Measurements from ENCODE around the gene DNAL4. TPM values are rescaled to one million over a fixed set of nuclear protein-coding genes. Genes with fewer than 3 reads are reported as not detected.

Gene DNAL4
- total and polyA plus RNA-seq, 10 of the 15 experiments (the other 5 are each of a cell fraction or from before 2014, with no cell fraction given) = 0.35 to 8.5 (median 6.3) TPM; not detected in 1

DNA sequence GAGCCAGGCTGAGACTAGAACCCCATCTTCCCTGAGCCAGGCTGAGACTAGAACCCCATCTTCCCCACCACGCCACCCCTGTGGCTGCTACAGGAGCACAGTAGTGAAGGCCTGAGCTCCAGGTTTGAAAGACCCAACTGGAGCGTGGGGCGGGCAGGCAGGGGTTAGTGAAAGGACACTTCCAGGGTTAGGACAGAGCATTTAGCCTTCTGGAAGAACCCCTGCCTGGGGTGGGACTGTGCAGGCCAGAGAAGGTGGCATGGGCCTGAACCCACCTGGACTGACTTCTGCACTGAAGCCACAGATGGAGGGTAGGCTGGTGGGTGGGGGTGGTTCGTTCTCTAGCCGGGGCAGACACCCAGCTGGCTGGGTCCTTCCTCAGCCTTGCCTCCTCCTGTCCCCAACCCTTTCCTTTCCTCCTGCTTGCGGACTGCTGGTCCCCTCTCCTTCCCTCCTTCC, 62.2 kb downstream of the DNAL4 start:
- no peaks in the 10 kb centered on the region for H3K79me2 ChIP-seq (ENCODE audit: control insufficient read depth, insufficient read depth, low read length)
- intact Hi-C loops (cut with micrococcal nuclease; ENCODE audit: unreplicated experiment) = no loop called here
- ChIA-PET SMC1A (ENCODE audit: uncharacterized antibody, unreplicated experiment) (no interaction called here), CTCF (interaction anchor here (2.7 to 2.8 kb wide), 2 partner anchors 24 to 38 kb away, joined by 6 to 9 read pairs; no protein-coding TSS in a partner anchor), RAD21 (ENCODE audit: unreplicated experiment) (interaction anchor here (0.7 kb wide), 1 partner anchor 37 kb away, joined by 3 read pairs; no protein-coding TSS in a partner anchor), POLR2A (no interaction called here)
- no TSS peak for BruUV-seq (replicated peaks)
- WGBS (ENCODE audit: insufficient coverage, insufficient replicate concordance, low lambda C conversion rate, missing lambda C conversion rate) = 96% methylated on average over 6 of the region's 6 CpGs
- H2AFZ ChIP-seq (ENCODE audit: control insufficient read depth, low read depth, low read length) = no peak overlapping the region
- no peak overlapping the region for H3K27ac ChIP-seq (ENCODE audit: control insufficient read depth, insufficient read depth)
- FAIRE-seq = no peak
- H3K9me3 ChIP-seq (replicated peaks; ENCODE audit: control insufficient read depth, insufficient read depth, low read length) = no peaks in the 10 kb centered on the region
- DNase-seq (ENCODE audit: low read depth, low spot score) = no peak
- ATAC-seq = no peak
- no peaks in the 10 kb centered on the region for H3K27me3 ChIP-seq (replicated peaks in 1 of 2; ENCODE audit: control insufficient read depth in 2 of 2, insufficient read depth in 2 of 2, low read length in 1 of 2)
- H3K9ac ChIP-seq (ENCODE audit: control insufficient read depth, insufficient read depth, low read length) = no peak overlapping the region
- H3K4me2 ChIP-seq (ENCODE audit: control insufficient read depth, insufficient read depth) = no peak overlapping the region
- H3K4me1 ChIP-seq (ENCODE audit: control insufficient read depth, insufficient read depth, low read length) = no peaks in the 10 kb centered on the region
- peaks cover 2% of the 10 kb centered on the region; the same call in 1 of the 2 replicates for H4K20me1 ChIP-seq (ENCODE audit: control insufficient read depth, insufficient read depth)
- H3K4me3 ChIP-seq = no peak overlapping the region
- in situ Hi-C loops (cut with MboI) = no loop called here
- H3K36me3 ChIP-seq (ENCODE audit: control insufficient read depth in 2 of 2, insufficient read depth in 2 of 2, low read length in 1 of 2) = peaks cover 24 to 64% of the 10 kb centered on the region in 2 experiments
- no peak for TF ChIP-seq JUND (IDR thresholded peaks at IDR 0.05; ENCODE audit: low read depth, low read length)
- TF ChIP-seq CHD1 (IDR thresholded peaks at IDR 0.05; ENCODE audit: low read depth, low read length) = no peak
- TF ChIP-seq, protein P1, sequence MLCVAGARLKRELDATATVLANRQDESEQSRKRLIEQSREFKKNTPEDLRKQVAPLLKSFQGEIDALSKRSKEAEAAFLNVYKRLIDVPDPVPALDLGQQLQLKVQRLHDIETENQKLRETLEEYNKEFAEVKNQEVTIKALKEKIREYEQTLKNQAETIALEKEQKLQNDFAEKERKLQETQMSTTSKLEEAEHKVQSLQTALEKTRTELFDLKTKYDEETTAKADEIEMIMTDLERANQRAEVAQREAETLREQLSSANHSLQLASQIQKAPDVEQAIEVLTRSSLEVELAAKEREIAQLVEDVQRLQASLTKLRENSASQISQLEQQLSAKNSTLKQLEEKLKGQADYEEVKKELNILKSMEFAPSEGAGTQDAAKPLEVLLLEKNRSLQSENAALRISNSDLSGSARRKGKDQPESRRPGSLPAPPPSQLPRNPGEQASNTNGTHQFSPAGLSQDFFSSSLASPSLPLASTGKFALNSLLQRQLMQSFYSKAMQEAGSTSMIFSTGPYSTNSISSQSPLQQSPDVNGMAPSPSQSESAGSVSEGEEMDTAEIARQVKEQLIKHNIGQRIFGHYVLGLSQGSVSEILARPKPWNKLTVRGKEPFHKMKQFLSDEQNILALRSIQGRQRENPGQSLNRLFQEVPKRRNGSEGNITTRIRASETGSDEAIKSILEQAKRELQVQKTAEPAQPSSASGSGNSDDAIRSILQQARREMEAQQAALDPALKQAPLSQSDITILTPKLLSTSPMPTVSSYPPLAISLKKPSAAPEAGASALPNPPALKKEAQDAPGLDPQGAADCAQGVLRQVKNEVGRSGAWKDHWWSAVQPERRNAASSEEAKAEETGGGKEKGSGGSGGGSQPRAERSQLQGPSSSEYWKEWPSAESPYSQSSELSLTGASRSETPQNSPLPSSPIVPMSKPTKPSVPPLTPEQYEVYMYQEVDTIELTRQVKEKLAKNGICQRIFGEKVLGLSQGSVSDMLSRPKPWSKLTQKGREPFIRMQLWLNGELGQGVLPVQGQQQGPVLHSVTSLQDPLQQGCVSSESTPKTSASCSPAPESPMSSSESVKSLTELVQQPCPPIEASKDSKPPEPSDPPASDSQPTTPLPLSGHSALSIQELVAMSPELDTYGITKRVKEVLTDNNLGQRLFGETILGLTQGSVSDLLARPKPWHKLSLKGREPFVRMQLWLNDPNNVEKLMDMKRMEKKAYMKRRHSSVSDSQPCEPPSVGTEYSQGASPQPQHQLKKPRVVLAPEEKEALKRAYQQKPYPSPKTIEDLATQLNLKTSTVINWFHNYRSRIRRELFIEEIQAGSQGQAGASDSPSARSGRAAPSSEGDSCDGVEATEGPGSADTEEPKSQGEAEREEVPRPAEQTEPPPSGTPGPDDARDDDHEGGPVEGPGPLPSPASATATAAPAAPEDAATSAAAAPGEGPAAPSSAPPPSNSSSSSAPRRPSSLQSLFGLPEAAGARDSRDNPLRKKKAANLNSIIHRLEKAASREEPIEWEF (IDR thresholded peaks at IDR 0.05; ENCODE audit: insufficient replicate concordance, low read depth, low read length) = no peak
- TF ChIP-seq, protein P2, sequence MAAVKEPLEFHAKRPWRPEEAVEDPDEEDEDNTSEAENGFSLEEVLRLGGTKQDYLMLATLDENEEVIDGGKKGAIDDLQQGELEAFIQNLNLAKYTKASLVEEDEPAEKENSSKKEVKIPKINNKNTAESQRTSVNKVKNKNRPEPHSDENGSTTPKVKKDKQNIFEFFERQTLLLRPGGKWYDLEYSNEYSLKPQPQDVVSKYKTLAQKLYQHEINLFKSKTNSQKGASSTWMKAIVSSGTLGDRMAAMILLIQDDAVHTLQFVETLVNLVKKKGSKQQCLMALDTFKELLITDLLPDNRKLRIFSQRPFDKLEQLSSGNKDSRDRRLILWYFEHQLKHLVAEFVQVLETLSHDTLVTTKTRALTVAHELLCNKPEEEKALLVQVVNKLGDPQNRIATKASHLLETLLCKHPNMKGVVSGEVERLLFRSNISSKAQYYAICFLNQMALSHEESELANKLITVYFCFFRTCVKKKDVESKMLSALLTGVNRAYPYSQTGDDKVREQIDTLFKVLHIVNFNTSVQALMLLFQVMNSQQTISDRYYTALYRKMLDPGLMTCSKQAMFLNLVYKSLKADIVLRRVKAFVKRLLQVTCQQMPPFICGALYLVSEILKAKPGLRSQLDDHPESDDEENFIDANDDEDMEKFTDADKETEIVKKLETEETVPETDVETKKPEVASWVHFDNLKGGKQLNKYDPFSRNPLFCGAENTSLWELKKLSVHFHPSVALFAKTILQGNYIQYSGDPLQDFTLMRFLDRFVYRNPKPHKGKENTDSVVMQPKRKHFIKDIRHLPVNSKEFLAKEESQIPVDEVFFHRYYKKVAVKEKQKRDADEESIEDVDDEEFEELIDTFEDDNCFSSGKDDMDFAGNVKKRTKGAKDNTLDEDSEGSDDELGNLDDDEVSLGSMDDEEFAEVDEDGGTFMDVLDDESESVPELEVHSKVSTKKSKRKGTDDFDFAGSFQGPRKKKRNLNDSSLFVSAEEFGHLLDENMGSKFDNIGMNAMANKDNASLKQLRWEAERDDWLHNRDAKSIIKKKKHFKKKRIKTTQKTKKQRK (IDR thresholded peaks at IDR 0.05; ENCODE audit: low read depth, low read length) = no peak
- no peak for TF ChIP-seq CHD2 (IDR thresholded peaks at IDR 0.05; ENCODE audit: borderline replicate concordance, low read depth, low read length)
- no peak for TF ChIP-seq MTA2 (IDR thresholded peaks at IDR 0.05; ENCODE audit: low read depth)
- no peak for TF ChIP-seq RELA (IDR thresholded peaks at IDR 0.05; ENCODE audit: borderline replicate concordance, partially characterized antibody)
- no peak for TF ChIP-seq ATF7 (IDR thresholded peaks at IDR 0.05; ENCODE audit: low read depth)
- TF ChIP-seq, protein P3, sequence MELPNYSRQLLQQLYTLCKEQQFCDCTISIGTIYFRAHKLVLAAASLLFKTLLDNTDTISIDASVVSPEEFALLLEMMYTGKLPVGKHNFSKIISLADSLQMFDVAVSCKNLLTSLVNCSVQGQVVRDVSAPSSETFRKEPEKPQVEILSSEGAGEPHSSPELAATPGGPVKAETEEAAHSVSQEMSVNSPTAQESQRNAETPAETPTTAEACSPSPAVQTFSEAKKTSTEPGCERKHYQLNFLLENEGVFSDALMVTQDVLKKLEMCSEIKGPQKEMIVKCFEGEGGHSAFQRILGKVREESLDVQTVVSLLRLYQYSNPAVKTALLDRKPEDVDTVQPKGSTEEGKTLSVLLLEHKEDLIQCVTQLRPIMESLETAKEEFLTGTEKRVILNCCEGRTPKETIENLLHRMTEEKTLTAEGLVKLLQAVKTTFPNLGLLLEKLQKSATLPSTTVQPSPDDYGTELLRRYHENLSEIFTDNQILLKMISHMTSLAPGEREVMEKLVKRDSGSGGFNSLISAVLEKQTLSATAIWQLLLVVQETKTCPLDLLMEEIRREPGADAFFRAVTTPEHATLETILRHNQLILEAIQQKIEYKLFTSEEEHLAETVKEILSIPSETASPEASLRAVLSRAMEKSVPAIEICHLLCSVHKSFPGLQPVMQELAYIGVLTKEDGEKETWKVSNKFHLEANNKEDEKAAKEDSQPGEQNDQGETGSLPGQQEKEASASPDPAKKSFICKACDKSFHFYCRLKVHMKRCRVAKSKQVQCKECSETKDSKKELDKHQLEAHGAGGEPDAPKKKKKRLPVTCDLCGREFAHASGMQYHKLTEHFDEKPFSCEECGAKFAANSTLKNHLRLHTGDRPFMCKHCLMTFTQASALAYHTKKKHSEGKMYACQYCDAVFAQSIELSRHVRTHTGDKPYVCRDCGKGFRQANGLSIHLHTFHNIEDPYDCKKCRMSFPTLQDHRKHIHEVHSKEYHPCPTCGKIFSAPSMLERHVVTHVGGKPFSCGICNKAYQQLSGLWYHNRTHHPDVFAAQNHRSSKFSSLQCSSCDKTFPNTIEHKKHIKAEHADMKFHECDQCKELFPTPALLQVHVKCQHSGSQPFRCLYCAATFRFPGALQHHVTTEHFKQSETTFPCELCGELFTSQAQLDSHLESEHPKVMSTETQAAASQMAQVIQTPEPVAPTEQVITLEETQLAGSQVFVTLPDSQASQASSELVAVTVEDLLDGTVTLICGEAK (IDR thresholded peaks at IDR 0.05; ENCODE audit: borderline replicate concordance) = no peak
- TF ChIP-seq POLR2AphosphoS5 (IDR thresholded peaks at IDR 0.05; ENCODE audit: low read length) = peak; percentile 56; the same call in 1 of the 2 replicates
